8988T (cell line): ENCODE data around the gene IL20.

ENCODE experiments used
- DNase-seq: peaks from one replicate; pipeline ENCODE4 v3.0.0; 2011

Gene IL20

GRCh38 chr1:206905295-206906164 lies 40.1 kb downstream of the IL20 start:
- DNase-seq = peak; percentile 69

- DNase-seq = peak; percentile 52
Measured at GRCh38 chr1:206907304-206907991, 42.0 kb downstream of the IL20 start.

- no peak for DNase-seq
Measured at GRCh38 chr1:206908038-206908437, 42.6 kb downstream of the IL20 start.

- DNase-seq = peak; percentile 56
Measured at GRCh38 chr1:206909161-206909882, 43.9 kb downstream of the IL20 start.

- no peak for DNase-seq
Measured at GRCh38 chr1:206909883-206910318, 44.5 kb downstream of the IL20 start.

GRCh38 chr1:206911064-206911663 lies 45.7 kb downstream of the IL20 start:
- DNase-seq = no peak

GRCh38 chr1:206912445-206913095 lies 47.1 kb downstream of the IL20 start:
- DNase-seq = peak; percentile 59

GRCh38 chr1:206913766-206914537 lies 48.5 kb downstream of the IL20 start:
- DNase-seq = no peak

GRCh38 chr1:206915030-206915735 lies 49.8 kb downstream of the IL20 start:
- no peak for DNase-seq

- DNase-seq = no peak
Measured at GRCh38 chr1:206916000-206916709, 50.7 kb downstream of the IL20 start.

- no peak for DNase-seq
Measured at GRCh38 chr1:206918076-206918475, 52.7 kb downstream of the IL20 start.
